SKM-1 treated with dmso at 0.1 percent for 144 hours (cell line): ENCODE measurements around the gene CNP.

ENCODE experiments used
- DNase-seq: peaks from one replicate; lab custom pipeline; 2025; ENCODE audit not compliant: unreplicated experiment; lab: John Stamatoyannopoulos, UW

The CNP gene

DNA sequence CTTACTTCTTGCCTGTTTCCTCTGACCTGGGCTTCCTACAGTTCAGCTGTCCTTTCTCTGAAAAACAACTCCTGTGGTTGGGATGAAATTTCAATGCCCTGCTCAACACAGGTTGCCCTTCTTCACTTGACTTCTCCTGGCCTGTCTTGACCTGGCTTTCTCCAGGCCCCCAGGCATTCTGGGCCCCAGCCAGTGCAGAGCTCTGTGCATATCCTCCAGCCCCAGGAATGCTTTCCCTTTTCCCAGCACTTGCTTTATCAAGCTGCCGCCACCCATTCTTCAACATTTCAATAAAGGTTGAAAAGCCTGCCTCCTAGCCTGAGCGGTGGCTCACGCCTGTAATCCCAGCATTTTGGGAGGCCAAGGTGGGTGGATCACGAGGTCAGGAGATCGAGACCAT is 25.4 kb upstream of the CNP start:
- DNase-seq, result no peak

DNA sequence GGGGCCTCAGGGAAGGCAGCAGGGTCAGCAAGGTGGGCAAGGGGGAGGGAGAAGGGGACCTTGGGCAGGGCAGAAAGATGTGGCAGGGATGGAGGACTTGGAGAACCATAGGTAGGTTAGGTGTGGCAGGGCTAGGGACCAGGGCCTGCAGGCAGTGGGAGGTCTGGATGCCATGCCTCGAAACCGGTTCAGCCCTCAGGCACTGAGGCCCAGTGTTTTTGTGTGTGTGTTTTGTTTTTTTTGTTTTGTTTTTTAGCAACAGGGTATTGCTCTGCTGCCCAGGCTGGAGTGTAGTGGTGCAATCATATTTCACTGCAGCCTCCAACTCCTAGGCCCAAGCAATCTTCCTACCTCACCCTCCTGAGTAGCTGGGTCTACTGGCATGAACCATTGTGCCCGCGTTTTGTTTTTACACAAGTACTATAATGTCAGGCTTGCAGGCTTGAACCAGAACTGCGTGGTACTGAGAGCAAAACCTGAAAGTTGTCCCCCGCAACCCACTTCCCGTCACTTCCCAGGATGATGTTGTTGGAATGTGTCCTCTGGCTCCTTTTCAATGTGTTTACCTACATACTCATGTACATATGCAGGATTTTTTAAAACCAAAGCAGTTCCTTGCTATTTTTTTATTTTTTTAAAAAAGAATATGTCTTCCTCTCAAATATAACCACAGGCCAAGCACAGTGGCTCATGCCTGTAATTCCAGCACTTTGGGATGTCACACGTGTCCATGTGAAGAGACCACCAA is 23.8 kb upstream of the CNP start:
- no peak for DNase-seq

DNA sequence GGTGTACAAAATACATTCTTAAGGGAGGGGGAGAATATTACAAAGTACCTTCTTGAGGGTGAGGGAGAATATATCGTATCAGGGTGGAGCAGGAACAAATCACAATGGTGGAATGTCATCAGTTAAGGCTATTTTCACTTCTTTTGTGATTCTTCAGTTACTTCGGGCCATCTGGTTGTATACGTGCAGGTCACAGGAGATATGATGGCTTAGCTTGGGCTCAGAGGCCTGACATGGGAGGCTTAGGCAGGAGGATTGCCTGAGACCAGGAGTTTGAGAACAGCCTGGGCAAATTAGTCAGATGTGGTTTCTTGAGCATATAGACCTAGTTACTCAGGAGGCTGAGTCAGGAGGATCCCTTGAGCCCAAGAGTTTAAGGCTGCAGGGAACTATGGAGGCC is 23.1 kb upstream of the CNP start:
- no peak for DNase-seq

DNA sequence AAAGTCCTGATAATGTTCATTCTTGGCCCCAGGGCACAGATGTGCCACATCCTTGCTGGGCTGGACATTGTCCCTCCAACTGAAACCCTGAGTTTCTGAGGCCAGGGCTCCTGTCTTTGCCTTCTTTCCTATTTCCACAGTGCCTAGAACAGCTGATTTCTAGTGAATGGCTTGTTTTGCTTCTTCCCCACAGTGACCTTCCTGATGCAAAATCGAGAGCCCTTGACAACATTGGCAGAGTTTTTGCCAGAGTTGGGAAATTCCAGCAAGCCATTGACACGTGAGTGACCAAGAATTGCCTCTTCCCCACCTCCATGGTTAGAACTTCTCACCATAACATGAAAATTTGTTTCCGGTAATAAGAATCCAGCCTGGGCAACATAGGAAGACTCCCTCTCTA is 21.7 kb upstream of the CNP start:
- DNase-seq, result no peak

DNA sequence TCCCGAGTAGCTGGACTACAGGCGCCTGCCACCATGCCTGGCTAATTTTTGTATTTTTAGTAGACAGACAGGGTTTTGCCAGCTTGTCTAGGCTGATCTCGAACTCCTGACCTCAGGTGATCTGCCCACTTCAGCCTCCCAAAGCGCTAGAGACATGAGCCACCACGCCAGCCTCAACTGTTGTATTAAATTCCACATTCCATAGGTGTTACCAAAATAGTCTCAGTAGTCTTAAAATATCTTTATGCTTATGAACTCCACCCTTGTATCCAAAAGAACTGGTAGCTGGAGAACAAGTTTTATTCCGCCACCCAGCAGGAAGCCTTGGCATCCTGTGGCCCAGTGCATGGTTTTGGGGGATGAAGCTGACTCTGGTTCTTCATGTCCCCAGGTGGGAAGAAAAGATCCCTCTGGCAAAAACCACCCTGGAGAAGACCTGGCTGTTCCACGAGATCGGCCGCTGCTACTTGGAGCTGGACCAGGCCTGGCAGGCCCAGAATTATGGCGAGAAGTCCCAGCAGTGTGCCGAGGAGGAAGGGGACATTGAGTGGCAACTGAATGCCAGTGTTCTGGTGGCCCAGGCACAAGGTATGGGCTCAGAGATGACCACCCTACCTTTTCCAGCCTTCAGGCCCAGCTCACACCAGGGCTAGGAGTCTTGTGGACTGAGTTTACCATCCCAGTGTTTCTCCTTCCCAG is 17.7 kb upstream of the CNP start:
- DNase-seq, result no peak

DNA sequence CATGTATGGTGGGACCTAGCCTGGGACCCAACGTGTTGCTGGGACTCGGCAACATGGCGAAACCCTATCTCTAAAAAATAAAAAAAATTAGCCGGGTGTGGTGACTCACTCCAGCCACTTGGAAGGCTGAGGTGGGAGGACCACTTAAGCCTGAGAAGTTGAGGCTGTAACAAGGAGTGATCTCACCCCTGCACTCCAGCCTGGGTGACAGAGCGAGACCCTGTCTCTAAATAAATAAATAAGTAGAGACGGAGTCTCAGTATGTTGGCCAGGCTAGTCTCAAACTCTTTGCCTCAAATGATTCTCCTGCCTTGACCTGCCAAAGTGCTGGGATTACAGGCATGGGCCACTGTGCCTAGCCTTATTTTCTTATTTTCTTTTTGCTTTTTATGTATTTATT is 10.1 kb upstream of the CNP start:
- no peak for DNase-seq

DNA sequence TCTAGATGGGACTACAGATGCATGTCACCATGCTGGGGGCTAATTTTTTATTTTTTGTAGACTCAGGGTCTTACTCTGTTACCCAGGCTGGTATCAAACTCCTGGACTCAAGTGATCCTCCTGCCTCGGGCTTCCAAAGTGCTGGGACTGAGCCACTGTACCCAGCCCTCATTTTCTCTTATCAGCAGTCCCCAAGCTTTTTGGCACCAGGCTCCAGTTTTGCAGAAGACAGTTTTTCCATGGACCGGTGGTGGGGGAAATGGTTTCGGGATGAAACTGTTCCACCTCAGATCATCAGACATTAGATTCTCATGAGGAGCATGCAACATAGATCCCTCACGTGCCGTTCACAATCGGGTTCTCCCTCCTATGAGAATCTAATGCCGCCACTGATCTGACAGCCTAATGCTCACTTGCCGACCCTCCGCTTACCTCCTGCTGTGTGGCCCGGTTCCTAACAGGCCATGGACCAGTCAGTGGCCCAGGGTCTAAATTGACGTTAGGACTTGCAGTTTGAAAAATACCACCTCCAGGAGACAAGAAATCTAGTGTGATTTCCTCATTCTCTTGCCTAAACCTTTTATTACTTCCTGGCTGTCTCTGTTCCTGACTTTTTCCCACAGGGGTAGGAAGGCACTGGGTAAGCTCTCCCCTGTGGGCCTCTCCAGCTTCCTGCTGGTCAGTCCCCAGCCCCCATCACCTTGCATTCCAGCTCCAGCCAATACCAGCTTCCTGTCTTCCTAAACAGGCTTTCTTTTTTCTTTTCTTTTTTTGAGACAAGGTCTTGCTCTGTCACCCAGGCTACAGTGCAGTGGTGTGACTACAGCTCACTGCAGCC is 9.3 kb upstream of the CNP start:
- peak; percentile 33 for DNase-seq

DNA sequence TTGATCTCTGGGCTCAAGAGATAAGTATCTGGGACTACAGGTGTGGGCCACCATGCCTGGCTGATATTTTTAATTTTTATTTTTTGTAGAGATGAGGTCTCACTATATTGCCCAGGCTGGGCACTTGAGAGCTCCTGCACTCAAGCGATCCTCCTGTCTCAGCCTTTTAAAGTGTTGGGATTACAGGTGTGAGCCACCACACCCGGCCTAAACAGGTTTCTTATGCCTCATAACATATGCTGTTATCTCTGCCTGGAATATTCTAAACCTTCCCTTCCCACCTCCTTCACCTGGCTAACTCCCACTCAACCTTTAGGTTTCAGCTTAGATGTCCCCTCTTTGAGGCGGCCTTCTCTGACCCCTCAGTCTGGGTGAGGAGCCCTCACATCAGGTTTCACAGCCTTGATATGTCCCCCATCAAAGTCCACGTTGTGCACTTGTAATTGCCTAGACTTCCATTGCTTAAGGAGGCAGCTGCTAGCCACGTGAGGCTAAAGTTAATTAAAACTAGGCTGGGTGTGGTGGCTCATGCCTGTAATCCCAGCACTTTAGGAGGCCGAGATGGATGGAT is 8.6 kb upstream of the CNP start:
- DNase-seq, result no peak

DNA sequence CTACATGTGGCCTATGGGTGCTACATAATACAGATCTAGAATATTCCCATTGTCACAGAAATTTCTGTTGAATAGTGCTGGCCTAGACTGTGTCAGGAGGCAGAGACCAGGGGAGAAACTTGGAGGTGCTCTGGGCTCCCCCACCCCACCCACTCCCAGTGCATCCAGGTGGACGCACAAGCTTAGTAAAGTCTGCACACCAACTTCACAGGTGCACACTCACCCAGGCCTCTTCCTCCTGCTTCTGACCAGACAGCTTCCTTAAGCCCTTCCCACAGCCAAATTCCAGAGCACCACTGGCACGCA is 7.6 kb upstream of the CNP start:
- DNase-seq, result no peak

DNA sequence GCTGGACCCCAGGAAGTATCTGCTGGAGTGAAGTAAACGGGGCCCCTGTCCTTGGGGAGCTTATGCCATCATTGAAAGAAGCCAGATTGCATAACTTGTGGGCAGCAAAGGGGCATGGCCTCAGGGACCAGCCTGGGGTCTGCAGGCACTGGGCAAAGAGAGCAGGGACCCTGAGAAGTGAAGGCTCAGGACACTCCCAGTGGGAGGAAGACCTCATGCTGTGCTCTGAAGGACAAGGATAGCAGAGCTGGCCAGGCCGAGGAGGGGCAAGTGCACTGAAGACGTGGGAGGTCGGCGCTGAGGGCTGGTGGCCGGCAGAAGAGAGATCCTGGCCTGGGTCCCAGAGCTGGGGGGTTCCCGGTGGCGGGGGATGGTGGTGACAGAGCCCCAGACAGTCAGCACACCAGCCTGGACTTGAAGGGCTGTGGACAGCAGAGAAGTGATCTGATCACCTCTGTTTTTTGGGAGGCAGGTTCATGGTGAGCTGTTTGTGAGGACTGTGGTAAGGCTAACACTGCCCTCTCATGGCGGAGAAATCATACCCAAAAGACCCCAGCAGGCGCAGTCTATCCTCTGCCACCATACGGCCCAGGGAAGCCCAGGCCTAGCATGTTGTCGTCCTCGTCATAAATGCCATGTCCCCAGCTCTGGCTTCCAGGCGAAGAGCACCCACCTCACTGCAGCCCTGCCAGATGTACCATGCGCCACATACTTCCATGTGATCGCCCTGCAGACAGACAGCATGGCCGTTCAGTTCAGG is 7.1 kb upstream of the CNP start:
- DNase-seq, result peak; percentile 32

DNA sequence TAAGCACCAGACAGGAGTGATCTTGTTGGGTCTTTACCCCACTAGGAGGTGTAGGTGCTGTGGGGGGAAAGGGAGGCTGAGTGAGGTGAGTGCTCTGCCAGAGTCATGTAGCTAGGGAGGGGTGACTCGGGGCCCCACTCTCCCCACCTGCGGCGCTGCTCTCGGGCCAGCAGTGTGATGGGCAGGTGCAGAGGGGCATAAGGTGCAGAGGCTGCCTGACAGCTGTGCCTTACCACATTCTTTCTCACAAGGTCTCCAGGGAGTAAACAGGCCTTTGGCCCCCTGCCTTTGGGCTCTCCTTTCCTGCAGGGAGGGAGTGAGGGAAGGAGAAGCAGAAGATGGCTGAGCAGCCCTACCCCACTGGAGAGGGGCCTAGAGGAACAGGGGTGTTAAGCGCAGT is 4.5 kb upstream of the CNP start:
- no peak for DNase-seq

DNA sequence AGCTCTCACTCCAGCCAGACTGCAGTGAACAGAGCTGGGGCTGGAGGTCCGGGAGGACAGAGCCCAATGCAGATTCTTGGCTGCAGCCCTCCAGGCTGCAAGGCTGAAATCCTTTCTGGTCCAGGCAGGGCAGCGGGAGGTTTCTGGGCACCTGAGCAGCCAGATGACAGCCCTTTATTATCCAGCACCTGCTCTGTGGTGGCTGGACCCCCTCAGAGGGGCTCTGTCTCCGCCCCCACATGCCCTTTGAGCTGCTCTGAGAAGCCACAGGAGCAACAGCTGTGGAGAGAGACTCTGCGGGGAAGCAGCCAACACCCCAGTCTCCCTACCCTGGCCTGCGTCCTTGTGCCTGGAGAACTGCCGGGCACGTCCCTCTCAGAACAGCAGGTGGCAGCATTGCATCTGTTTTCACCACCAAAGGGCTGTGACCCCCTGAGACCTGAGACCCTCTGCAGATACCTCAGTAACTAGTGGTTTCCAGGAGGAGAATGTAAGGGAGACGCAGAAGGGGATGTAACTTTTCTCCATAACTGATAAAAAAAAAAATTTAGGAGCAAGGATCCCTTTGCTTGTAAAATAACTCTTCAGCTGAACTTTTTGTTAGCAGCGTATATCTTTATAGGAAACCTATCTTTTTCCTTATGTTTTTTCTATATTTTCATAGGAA is 3.7 kb upstream of the CNP start:
- DNase-seq, result peak; percentile 73

DNA sequence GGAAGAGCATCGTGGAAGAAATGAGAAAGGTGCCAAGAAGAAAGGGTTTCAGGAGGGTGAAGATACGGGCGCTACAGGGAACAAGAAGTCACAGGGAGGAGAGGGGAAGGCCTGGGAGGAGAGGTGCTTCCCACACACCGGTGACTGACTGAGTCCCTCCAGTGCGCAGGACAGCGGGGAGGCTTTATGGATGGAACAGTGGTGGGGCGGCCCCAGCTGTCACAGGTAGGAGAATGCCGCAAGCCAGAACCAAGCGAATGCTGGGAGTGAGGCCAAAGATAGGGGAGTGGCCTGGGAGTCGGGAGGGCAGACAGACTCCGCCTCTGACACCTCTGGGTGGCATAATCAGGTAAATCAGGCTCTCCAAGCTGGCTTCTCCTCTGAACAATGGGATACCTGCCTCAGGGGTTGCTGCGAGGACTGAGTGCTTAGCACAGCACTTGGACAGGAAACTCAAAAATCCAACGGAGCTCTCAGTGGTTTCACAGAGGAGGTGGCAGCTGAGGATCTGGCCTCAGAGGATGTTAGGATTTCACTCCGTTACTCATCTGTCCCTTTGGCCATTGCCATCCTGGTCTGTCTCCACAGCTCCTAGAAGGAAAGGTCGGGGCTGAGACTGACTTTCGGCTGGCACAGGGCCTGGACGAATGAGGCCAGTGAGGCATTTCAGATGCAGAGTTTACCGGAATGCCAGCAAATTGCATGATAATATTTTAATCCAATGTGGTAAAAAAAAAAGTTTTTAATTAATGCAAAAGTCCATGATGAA is 717 bp upstream of the CNP start:
- no peak for DNase-seq

DNA sequence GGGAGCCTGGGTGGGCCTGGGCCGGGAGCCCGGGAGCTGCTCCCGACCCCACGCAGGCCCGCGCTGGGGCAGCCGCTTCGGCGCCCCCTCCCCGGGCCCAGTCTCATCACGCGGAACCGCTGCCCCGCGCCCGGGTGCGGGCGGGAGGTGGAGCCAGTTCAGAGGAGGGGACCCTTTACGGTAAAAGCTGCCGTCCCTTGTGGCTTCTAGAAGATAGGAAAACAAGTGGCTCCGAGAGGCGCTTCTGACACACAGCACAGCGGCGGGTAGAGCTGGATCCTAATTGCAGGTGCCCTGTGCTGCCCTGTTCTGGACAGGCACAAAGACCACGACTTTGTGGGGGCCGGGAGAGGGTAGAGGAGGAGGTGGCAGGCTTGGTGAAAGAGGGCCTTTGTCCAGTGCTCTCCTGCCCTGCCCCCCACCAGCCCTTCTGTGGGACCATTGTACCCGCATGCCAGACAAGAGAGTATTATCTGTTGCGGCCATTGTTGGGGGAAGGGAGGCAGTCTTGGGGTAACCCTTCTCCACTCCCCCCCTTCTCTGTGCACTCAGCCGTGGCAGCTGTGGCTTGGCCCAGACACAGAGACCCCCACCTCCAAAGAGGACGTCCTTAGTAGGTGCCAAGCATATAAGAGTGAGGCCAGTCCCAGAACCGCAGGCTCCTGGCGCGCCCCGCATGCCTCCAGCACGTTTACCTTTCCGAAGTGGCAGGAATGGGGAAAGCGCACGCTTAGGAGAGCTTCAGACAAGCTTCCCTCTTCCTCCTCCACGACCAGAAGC is 736 bp downstream of the CNP start:
- no peak for DNase-seq

DNA sequence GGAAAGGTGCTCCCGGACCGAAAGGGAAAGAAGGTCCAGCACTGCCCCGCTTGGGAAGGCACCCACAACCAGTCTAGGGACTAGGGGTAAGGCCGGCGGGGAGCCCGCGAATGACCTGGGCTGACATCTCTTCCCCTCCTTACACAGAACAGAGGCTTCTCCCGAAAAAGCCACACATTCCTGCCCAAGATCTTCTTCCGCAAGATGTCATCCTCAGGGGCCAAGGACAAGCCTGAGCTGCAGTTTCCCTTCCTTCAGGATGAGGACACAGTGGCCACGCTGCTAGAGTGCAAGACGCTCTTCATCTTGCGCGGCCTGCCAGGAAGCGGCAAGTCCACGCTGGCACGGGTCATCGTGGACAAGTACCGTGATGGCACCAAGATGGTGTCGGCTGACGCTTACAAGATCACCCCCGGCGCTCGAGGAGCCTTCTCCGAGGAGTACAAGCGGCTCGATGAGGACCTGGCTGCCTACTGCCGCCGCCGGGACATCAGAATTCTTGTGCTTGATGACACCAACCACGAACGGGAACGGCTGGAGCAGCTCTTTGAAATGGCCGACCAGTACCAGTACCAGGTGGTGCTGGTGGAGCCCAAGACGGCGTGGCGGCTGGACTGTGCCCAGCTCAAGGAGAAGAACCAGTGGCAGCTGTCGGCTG is 1.5 kb downstream of the CNP start:
- no peak for DNase-seq

DNA sequence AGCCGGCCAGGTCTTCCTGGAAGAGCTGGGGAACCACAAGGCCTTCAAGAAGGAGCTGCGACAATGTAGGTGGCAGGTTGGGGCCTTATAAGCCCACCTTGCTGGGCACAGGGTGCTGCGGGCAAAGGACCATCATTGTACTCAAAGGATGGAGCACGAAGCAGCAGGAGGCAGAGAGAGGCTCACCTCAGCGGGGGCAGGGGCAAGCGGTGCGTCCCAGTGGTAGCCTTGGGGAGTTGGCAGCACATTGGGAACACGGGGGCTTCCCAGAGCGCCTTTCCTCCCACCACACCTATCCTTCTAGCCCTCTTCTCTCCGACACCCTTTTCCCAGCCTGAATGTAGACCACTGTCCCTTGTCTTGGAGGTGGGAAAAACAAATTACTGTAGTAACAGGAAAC is 2.1 kb downstream of the CNP start:
- DNase-seq, result no peak

DNA sequence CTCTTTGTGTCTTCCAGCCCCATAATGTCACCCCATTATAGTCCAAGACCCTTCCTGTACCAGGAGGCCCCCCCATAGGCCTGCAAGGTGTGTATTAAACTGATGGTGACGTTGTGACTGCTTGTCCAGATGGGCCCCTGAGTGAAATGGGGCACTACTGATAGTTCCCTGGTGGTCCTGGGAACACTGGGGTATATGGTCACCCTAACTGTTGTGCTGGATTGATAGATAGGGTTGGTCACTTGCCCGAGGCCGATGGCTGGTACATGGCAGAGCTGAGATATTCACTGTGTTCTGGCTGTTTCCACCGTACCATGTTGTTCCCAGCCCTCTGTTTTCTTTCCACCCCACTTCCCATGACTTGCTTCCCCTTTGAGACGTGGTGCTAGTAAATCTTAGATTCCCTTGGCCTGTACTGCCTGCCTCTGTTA is 4.3 kb downstream of the CNP start:
- no peak for DNase-seq

DNA sequence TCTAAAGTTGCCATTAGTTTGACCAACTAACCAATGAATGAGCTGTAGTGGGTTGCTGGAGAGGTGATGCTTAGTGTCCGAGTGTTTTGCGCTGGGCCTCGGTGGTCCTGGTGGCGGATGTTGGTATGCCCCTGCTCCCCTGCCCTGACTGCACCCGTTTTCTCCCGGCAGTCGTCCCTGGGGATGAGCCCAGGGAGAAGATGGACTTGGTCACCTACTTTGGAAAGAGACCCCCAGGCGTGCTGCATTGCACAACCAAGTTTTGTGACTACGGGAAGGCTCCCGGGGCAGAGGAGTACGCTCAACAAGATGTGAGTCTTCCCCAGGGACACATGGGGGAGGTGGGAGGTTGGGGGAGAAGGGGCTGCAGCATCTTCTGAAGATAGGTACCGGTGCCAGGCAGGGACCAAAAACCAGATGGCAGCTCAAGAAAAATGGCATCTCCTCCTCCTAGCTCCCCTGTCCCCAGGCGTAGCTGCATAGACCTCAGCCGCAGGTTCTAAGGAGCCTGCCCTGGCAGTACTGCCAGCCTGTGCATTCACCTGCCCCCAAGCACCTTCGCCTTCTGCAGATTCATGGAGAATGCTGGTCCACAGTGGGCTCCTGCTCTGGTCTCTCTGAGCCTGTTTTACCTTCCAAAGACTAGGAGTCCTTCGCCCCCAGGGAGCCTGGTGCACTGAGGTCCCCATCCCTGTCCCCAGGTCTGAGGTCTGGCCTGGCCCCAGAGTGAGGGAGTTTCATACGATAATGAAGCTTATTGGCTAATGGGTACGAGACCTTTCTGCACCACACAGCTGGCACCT is 5.3 kb downstream of the CNP start:
- no peak for DNase-seq
